Right lobe of liver (tissue), 6 donors: Measurements from ENCODE around the gene RNASE9. TPM values are rescaled to one million over a fixed set of nuclear protein-coding genes. Genes with fewer than 3 reads are reported as not detected.
"Not testable (repeated sequence)": the region's sequence is repeated elsewhere in the genome, so short reads cannot be mapped to it uniquely, and the experiment has no call there.

Experiments
- ATAC-seq, 4 donors: fragments of 200-7000 bp; cut with Tn5 transposase; one replicate each; pipeline ENCODE4 v1.9.1; 2020; ENCODE audit warnings: mild to moderate bottlenecking in 4 of 4, moderate library complexity in 4 of 4
- DNase-seq, 3 donors: peaks; one replicate each; pipeline ENCODE4 v3.0.0-alpha.2; 2020
- H3K27ac ChIP-seq, 3 donors: fragments of 200-600 bp; one replicate each; pipeline ENCODE4 v1.8.0; 2022
- H3K27me3 ChIP-seq, 2 donors: fragments of 200-600 bp; one replicate each; pipeline ENCODE4 v1.8.0; 2022
- H3K36me3 ChIP-seq, 4 donors: fragments of 200-600 bp; sonication (generic) in 1 of 4; one replicate each; pipeline versions ENCODE4 v1.5.1 to v1.8.0; 2017 to 2022; ENCODE audit warnings: control low read depth in 1 of 4
- H3K4me1 ChIP-seq, 4 donors: fragments of 200-600 bp; sonication (generic) in 1 of 4; one replicate each; pipeline versions ENCODE4 v1.5.1 to v1.8.0; 2017 to 2022; ENCODE audit warnings: control low read depth in 1 of 4
- H3K4me3 ChIP-seq, 3 donors: fragments of 200-600 bp; one replicate each; pipeline ENCODE4 v1.8.0; 2022
- H3K9me3 ChIP-seq, 4 donors: fragments of 200-600 bp; sonication (generic) in 1 of 4; one replicate each; pipeline versions ENCODE4 v1.5.1 to v1.8.0; 2017 to 2022; ENCODE audit warnings: control low read depth in 1 of 4
- CTCF ChIP-seq, 4 donors: fragments of 200-600 bp in 3 of 4; fragments of 450-650 bp in 1 of 4; IDR thresholded peaks; one replicate each; pipeline versions ENCODE4 v1.5.1 to v1.8.0; 2016 to 2022; ENCODE audit warnings: antibody characterized with exemption in 4 of 4, mild to moderate bottlenecking in 2 of 4
- POLR2A ChIP-seq: fragments of 450-650 bp; IDR thresholded peaks from one replicate; pipeline ENCODE4 v1.6.1; 2017; ENCODE audit warnings: antibody characterized with exemption, mild to moderate bottlenecking
- WGBS: methylation state at CpG from one replicate; pipeline ENCODE4 v1.1.6; 2018; ENCODE audit warnings: low coverage, low lambda C conversion rate; ENCODE audit not compliant: insufficient coverage; ENCODE audit errors: missing lambda C conversion rate; 5-methylcytosine and 5-hydroxymethylcytosine counted together
- intact Hi-C, 2 donors: fragments of 100-400 bp; cut with DNase I; formaldehyde crosslinking; loops; one replicate each; pipeline versions ENCODE4 v1.11.2 to v1.14.1; 2022
- total RNA-seq, 6 experiments: library from RNA; depleted of rRNA in 2 of 6; stranded (reverse); fragments of >200 nt in 2 of 6; fragmentation: NEBNext Ultra II Directional in 3 of 6; extraction: Animal tissue kit (Norgen Biotek cat#: 25700) in 3 of 6; gene quantifications; one replicate each; pipeline versions ENCODE4 v1.1.0 to v1.2.4, GENCODE V29; 2016 to 2023
- donor health status: DM: no; HTN: yes; CAD: no.
- donor health status: DM: no; HTN: no; CAD: no.
- donor health status: DM: no; HTN: no; CAD: no.
- donor health status: DM: no; HTN: yes; CAD: no.
- donor health status: DM: no; HTN: yes; CAD: no.

The RNASE9 gene
- total RNA-seq, 6 experiments from 2014 or later: not detected

- no peak for DNase-seq
- Histone ChIP-seq H3K27ac (no peak overlapping the region), H3K27me3 (no peaks in the 10 kb centered on the region), H3K36me3 (no peaks in the 10 kb centered on the region), H3K9me3 (no peaks in the 10 kb centered on the region), H3K4me3 (no peak overlapping the region), H3K4me1 (no peaks in the 10 kb centered on the region)
- intact Hi-C loops: no loop called here
- no peak for ATAC-seq
- WGBS: 49% methylated on average over 4 of the region's 4 CpGs
- TF ChIP-seq POLR2A: no peak
- TF ChIP-seq CTCF (IDR thresholded peaks at IDR 0.05): no peak
Observed at GRCh38 chr14:20516921-20517320, 43.9 kb downstream of the RNASE9 start.

- Histone ChIP-seq H3K27me3 (no peaks in the 10 kb centered on the region), H3K4me1 (no peaks in the 10 kb centered on the region), H3K4me3 (no peak overlapping the region), H3K36me3 (no peaks in the 10 kb centered on the region), H3K9me3 (no peaks in the 10 kb centered on the region), H3K27ac (no peak overlapping the region)
- no peak for TF ChIP-seq CTCF (IDR thresholded peaks at IDR 0.05)
- no peak for TF ChIP-seq POLR2A
- ATAC-seq (no peak), DNase-seq (no peak)
- WGBS: 68% methylated on average over 4 of the region's 4 CpGs
- intact Hi-C loops: no loop called here
Observed at GRCh38 chr14:20515846-20516245, 45.0 kb downstream of the RNASE9 start.

- Histone ChIP-seq H3K27ac (no peak overlapping the region), H3K4me3 (no peak overlapping the region), H3K9me3 (no peaks in the 10 kb centered on the region), H3K27me3 (no peaks in the 10 kb centered on the region), H3K4me1 (no peaks in the 10 kb centered on the region), H3K36me3 (no peaks in the 10 kb centered on the region)
- DNase-seq (no peak), ATAC-seq (no peak)
- TF ChIP-seq POLR2A (no peak), CTCF (IDR thresholded peaks at IDR 0.05) (no peak)
- intact Hi-C loops: no loop called here
- 48% methylated on average over 7 of the region's 7 CpGs for WGBS
Observed at GRCh38 chr14:20512177-20512905, 48.5 kb downstream of the RNASE9 start.

GRCh38 chr14:20508367-20508766, 52.5 kb downstream of the RNASE9 start:
- H3K36me3 ChIP-seq: no peaks in the 10 kb centered on the region

GRCh38 chr14:20507537-20507936, 53.3 kb downstream of the RNASE9 start:
- DNase-seq: not testable (repeated sequence)

More at GRCh38 chr14:20508367-20508766, 52.5 kb downstream of the RNASE9 start:
- Histone ChIP-seq H3K27ac (no peak overlapping the region), H3K4me1 (no peaks in the 10 kb centered on the region), H3K27me3 (no peaks in the 10 kb centered on the region), H3K9me3 (no peaks in the 10 kb centered on the region), H3K4me3 (no peak overlapping the region)
- DNase-seq: no peak
- 82% methylated on average over 8 of the region's 8 CpGs for WGBS
- no peak for ATAC-seq
- TF ChIP-seq POLR2A (no peak), CTCF (IDR thresholded peaks at IDR 0.05) (no peak)
- intact Hi-C loops: no loop called here

GRCh38 chr14:20506752-20507151, 54.1 kb downstream of the RNASE9 start:
- DNase-seq, H3K4me1 ChIP-seq, H3K27me3 ChIP-seq, H3K27ac ChIP-seq, intact Hi-C loops, H3K36me3 ChIP-seq, H3K9me3 ChIP-seq, ATAC-seq, H3K4me3 ChIP-seq: not testable (repeated sequence)
- WGBS: no CpG with 5 or more reads among the region's 30 CpGs

More at GRCh38 chr14:20507537-20507936, 53.3 kb downstream of the RNASE9 start:
- H3K4me1 ChIP-seq, H3K9me3 ChIP-seq, H3K4me3 ChIP-seq, H3K27ac ChIP-seq, H3K36me3 ChIP-seq, ATAC-seq, H3K27me3 ChIP-seq, intact Hi-C loops: not testable (repeated sequence)
- 77% methylated on average over 3 of the region's 3 CpGs for WGBS

GRCh38 chr14:20506276-20506675, 54.6 kb downstream of the RNASE9 start:
- ATAC-seq, H3K9me3 ChIP-seq, intact Hi-C loops, H3K27ac ChIP-seq, H3K4me1 ChIP-seq, H3K36me3 ChIP-seq, DNase-seq, H3K27me3 ChIP-seq, H3K4me3 ChIP-seq: not testable (repeated sequence)
- WGBS: no CpG with 5 or more reads among the region's 30 CpGs
